Thyroid gland (tissue), 4 donors: Measurements from ENCODE around the gene TYSND1.

Experiments
- CTCF ChIP-seq, 6 experiments: fragments of 200-600 bp in 3 of 6; fragments of 450-650 bp in 3 of 6; sonication (generic) in 3 of 6; IDR thresholded peaks; one replicate each; pipeline ENCODE4 v1.5.1; 2016 to 2019; ENCODE audit warnings: antibody characterized with exemption in 6 of 6, mild to moderate bottlenecking in 2 of 6, inconsistent platforms in 1 of 6, moderate library complexity in 1 of 6
- POLR2A ChIP-seq, 2 donors: fragments of 450-650 bp; IDR thresholded peaks; one replicate each; pipeline ENCODE4 v1.6.1; 2017; ENCODE audit warnings: antibody characterized with exemption in 2 of 2, mild to moderate bottlenecking in 2 of 2, moderate library complexity in 1 of 2

- TF ChIP-seq CTCF (IDR thresholded peaks at IDR 0.05) (no peak), POLR2A (IDR thresholded peaks at IDR 0.05) (no peak)
Measured at GRCh38 chr10:70096016-70096704, 50.3 kb downstream of the TYSND1 start.
